Measurements from ENCODE around the gene SPAG17.

SPAG17 gene

GRCh38 chr1:117964290-117965038 is 220.6 kb downstream of the SPAG17 start:
- no peak for TF ChIP-seq CTCF (IDR thresholded peaks at IDR 0.05; ENCODE audit: control insufficient read depth, extremely low read depth, insufficient read depth)
- H3K4me3 ChIP-seq (ENCODE audit: low read depth, low read length) = no peak overlapping the region

DNA sequence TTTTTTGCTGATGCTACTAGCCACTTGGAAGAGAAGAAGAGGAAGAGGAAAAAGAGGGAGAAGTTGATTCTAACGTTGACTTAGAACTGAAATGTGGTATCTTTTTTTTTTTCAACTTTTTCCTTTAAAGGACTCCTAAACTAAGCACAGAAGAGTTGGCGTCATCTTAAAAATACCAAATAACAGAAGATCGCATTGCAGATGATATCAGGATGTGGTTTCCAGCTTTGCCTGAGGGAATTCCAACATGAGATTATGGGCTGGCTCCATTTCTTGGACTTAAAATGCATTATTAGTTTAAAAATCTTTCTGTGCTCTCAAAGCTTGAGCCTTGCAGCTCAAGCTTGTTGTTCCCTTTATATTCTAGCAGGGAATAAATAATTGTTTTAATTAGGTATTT is 225.7 kb downstream of the SPAG17 start:
- H3K4me3 ChIP-seq (ENCODE audit: low read depth, low read length) = no peak overlapping the region
- TF ChIP-seq CTCF (IDR thresholded peaks at IDR 0.05; ENCODE audit: control insufficient read depth, extremely low read depth, insufficient read depth) = no peak
- DNase-seq (ENCODE audit: low read depth) = no peak

More at GRCh38 chr1:117964290-117965038, 220.6 kb downstream of the SPAG17 start:
- no peak for DNase-seq (ENCODE audit: low read depth)

DNA sequence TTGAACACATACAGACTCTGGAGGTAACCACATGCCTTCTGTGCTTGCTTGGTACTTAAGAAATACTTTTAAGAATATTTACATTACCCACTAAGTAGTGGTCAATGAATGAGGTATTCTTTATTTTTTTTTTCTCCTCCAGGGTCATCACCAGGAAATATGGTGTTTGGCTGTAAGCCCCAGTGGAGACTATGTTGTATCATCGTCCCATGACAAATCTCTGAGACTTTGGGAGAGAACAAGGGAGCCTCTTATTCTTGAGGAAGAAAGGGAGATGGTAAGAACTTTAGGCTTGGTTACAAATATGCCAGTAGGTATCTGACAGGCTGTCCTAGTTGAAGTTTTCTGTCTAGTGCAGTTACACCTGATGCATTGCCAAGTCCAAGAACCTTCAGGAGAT is 232.6 kb downstream of the SPAG17 start:
- no peak for DNase-seq (ENCODE audit: low read depth)
- no peak for TF ChIP-seq CTCF (IDR thresholded peaks at IDR 0.05; ENCODE audit: control insufficient read depth, extremely low read depth, insufficient read depth)
- H3K4me3 ChIP-seq (ENCODE audit: low read depth, low read length) = no peak overlapping the region

DNA sequence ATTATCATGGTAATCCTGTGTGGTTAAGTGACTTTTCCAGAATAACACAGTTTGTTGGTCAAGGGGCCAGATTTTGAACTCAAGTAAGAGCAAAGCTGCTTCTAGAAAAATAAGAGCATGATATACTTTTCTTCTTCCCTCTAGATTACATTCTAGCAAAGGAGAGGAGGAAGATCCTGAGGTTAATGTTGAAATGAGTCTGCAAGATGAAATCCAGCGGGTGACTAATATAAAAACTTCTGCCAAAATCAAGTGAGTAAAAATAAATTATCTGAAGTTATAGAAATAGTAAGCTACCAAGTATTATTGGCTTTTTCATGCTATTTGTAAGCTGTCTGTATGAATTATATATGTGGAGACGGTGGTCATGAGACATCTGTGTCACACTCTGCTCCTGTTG is 242.7 kb downstream of the SPAG17 start:
- DNase-seq (ENCODE audit: low read depth) = no peak
- H3K4me3 ChIP-seq (ENCODE audit: low read depth, low read length) = no peak overlapping the region
- no peak for TF ChIP-seq CTCF (IDR thresholded peaks at IDR 0.05; ENCODE audit: control insufficient read depth, extremely low read depth, insufficient read depth)

DNA sequence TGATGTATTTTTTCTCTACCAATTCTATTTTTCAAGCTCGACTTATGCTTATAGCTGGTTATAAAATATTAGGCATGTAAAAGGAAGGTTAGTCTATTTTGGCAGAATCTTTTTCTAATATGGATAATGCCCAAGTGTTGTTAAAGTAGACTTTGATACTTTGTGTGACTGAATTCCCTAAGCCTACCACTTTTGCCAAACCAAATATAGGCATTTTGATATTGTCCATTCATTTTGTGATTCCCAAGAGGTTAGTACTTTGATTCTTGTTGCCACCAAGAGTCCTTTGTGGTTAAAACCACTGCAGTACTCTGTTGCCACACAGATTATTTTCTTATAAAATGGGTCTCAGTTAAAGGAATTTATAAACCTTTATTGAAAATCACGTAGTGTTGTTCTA is 251.3 kb downstream of the SPAG17 start:
- no peak for TF ChIP-seq CTCF (IDR thresholded peaks at IDR 0.05; ENCODE audit: control insufficient read depth, extremely low read depth, insufficient read depth)
- H3K4me3 ChIP-seq (ENCODE audit: low read depth, low read length) = no peak overlapping the region
- DNase-seq (ENCODE audit: low read depth) = no peak

DNA sequence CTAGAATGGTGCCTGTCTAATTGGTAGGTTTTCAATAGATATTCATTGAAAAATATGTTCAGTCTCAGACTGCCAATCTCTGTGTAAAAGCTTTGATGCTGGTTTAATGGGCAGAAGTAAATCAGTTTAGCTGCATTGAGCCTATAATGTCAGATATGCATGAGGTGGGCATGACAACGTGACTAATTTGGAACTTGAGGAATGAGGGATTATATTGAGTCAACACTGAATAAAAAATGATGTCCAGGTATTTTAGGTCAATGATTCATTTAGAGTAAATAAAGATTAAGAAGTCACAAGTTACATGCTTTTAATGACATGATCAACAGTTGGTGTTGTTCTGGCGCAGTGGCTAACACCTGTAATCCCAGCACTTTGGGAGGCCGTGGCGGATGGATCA is 252.5 kb downstream of the SPAG17 start:
- no peak for TF ChIP-seq CTCF (IDR thresholded peaks at IDR 0.05; ENCODE audit: control insufficient read depth, extremely low read depth, insufficient read depth)
- H3K4me3 ChIP-seq (ENCODE audit: low read depth, low read length) = no peak overlapping the region
- DNase-seq (ENCODE audit: low read depth) = no peak

DNA sequence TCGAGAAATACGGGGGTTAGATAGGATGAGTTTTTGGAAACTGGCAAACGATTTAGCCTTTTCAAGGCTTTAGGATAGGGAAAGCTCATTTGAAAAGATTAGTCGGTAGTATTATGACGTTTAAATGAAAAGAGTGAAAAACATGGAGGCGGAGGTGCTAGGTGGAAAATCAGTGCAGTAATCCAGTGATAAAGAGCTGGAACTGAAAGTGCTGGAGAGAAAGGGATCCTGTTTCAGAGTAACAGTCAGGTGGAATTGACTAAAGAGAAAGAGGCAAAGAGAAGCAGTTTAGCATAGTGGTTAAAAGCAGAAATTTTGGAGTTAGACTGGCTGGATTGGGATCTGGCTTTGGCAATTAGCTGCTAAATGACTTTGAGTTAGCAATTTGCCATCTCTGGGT is 254.5 kb downstream of the SPAG17 start:
- TF ChIP-seq CTCF (IDR thresholded peaks at IDR 0.05; ENCODE audit: control insufficient read depth, extremely low read depth, insufficient read depth) = no peak
- no peak for DNase-seq (ENCODE audit: low read depth)
- H3K4me3 ChIP-seq (ENCODE audit: low read depth, low read length) = peak overlapping the region; percentile 99
